HepG2 (cell line): ENCODE measurements around the gene WFDC12. TPM values are rescaled to one million over a fixed set of nuclear protein-coding genes. Genes with fewer than 3 reads are reported as not detected.

Experiments
- ATAC-seq: fragments of 200-7000 bp; cut with Tn5 transposase; 3 replicates; pipeline ENCODE4 v1.9.1; 2020; ENCODE audit warnings: mild to moderate bottlenecking, moderate library complexity
- BruUV-seq: library from RNA; stranded (reverse); fragments of 400-500 nt; replicated peaks from 2 replicates; lab custom pipeline; 2021; lab: Mats Ljungman, UMichigan
- CTCF ChIA-PET: fragments of 300-600 bp; formaldehyde crosslinking; extraction: SDS; loops from one replicate; lab custom pipeline; 2021; ENCODE audit warnings: low total read pairs, inconsistent platforms, low intra/inter-chr PET ratio; lab: Yijun Ruan, JAX
- POLR2A ChIA-PET: fragments of 350-600 bp; sonication (Branson Sonifier 250); formaldehyde crosslinking; loops from one replicate; lab custom pipeline; 2020; ENCODE audit warnings: antibody characterized with exemption, inconsistent platforms; lab: Yijun Ruan, JAX
- DNase-seq: peaks from one replicate; pipeline ENCODE4 v3.0.0-alpha.2; 2015; ENCODE audit warnings: low spot score
- FAIRE-seq: peaks from 3 replicates; lab custom pipeline; 2011; peaks lifted over from hg19 to GRCh38; lab: Jason Lieb, UNC
- H2AFZ ChIP-seq: one replicate; pipeline ENCODE4 v1.6.1; 2011; ENCODE audit warnings: low read length, inconsistent platforms
- H3K27ac ChIP-seq: fragments of 300-600 bp; 3 replicates; pipeline ENCODE4 v1.8.0; 2011; ENCODE audit warnings: mixed run types, mild to moderate bottlenecking, mixed read lengths, low read length, inconsistent platforms; ENCODE audit not compliant: insufficient read depth; ENCODE audit errors: extremely low read length
- H3K27me3 ChIP-seq, 2 experiments: fragments of 200-600 bp in 1 of 2; 2 replicates in 1 of 2; 3 replicates in 1 of 2; pipeline versions ENCODE4 v1.6.0 to v1.8.0; 2011; ENCODE audit warnings: low read length in 2 of 2, mild to moderate bottlenecking in 2 of 2, moderate library complexity in 2 of 2, inconsistent platforms in 1 of 2; ENCODE audit not compliant: insufficient read depth in 2 of 2, control insufficient read depth in 1 of 2
- H3K36me3 ChIP-seq, 2 experiments: fragments of 200-600 bp in 1 of 2; replicated peaks in 1 of 2; 2 replicates in 1 of 2; 3 replicates in 1 of 2; pipeline versions ENCODE4 v1.5.1 to v1.8.0; 2011; ENCODE audit warnings: low read length in 2 of 2, inconsistent platforms in 1 of 2; ENCODE audit not compliant: insufficient read depth in 2 of 2, control insufficient read depth in 1 of 2
- H3K4me1 ChIP-seq: 2 replicates; pipeline ENCODE4 v1.5.1; 2012; ENCODE audit warnings: low read length, inconsistent platforms; ENCODE audit not compliant: insufficient read depth
- H3K4me2 ChIP-seq: 2 replicates; pipeline ENCODE4 v1.6.0; 2011; ENCODE audit warnings: low read depth, low read length, inconsistent platforms
- H3K4me3 ChIP-seq, 3 experiments: fragments of 200-600 bp in 1 of 3; sonication (generic), shearing (Covaris generic) in 1 of 3; replicated peaks in 1 of 3; 2 replicates each; pipeline ENCODE4 v1.5.1; 2011 to 2016; ENCODE audit warnings: low read length in 3 of 3, inconsistent platforms in 2 of 3, low read depth in 2 of 3, mild to moderate bottlenecking in 2 of 3, control low read depth in 1 of 3, mixed read lengths in 1 of 3; ENCODE audit not compliant: insufficient read depth in 1 of 3
- H3K79me2 ChIP-seq: one replicate; pipeline ENCODE4 v1.6.1; 2011; ENCODE audit warnings: low read length, inconsistent platforms; ENCODE audit not compliant: insufficient read depth
- H3K9ac ChIP-seq: 2 replicates; pipeline ENCODE4 v1.6.0; 2011; ENCODE audit warnings: mild to moderate bottlenecking, low read depth, low read length, inconsistent platforms; ENCODE audit not compliant: insufficient read depth
- H3K9me3 ChIP-seq: 2 replicates; pipeline ENCODE4 v1.5.1; 2012; ENCODE audit warnings: mild to moderate bottlenecking, low read length
- H4K20me1 ChIP-seq: 2 replicates; pipeline ENCODE4 v1.6.0; 2011; ENCODE audit warnings: inconsistent platforms, mild to moderate bottlenecking, low read length, moderate library complexity; ENCODE audit not compliant: insufficient read depth
- ARID4A ChIP-seq: sonication (generic); formaldehyde crosslinking; IDR thresholded peaks from 2 replicates; pipeline ENCODE4 v1.5.0; 2020; ENCODE audit warnings: mild to moderate bottlenecking, missing genetic modification reagents, borderline replicate concordance
- EZH2 ChIP-seq: conservative IDR thresholded peaks from 2 replicates; pipeline ENCODE4 v1.6.1; 2012; ENCODE audit warnings: mild to moderate bottlenecking, low read depth, low read length, moderate library complexity
- FOSL1 ChIP-seq: sonication (generic); formaldehyde crosslinking; IDR thresholded peaks from 2 replicates; pipeline ENCODE4 v1.9.0; 2021; ENCODE audit warnings: missing genetic modification reagents, borderline replicate concordance
- IRF2 ChIP-seq: IDR thresholded peaks from 2 replicates; pipeline ENCODE4 v1.6.1; 2018; ENCODE audit warnings: missing genetic modification reagents, missing compliant biosample characterization
- MNT ChIP-seq: fragments of 450-650 bp; IDR thresholded peaks from 2 replicates; pipeline ENCODE4 v1.6.1; 2016
- NFE2L1 ChIP-seq: sonication (generic); formaldehyde crosslinking; IDR thresholded peaks from 2 replicates; pipeline ENCODE4 v1.4.0; 2020; ENCODE audit warnings: missing genetic modification reagents, mild to moderate bottlenecking, borderline replicate concordance
- REPIN1 ChIP-seq: sonication (generic); formaldehyde crosslinking; IDR thresholded peaks from 2 replicates; pipeline ENCODE4 v1.8.0; 2022; ENCODE audit warnings: missing genetic modification reagents, low read depth, mild to moderate bottlenecking, borderline replicate concordance
- RNF219 ChIP-seq: sonication (generic); formaldehyde crosslinking; IDR thresholded peaks from 2 replicates; pipeline ENCODE4 v1.5.0; 2020; ENCODE audit warnings: mild to moderate bottlenecking, missing genetic modification reagents
- SIN3B ChIP-seq: fragments of 150-350 bp; IDR thresholded peaks from 2 replicates; pipeline ENCODE4 v1.6.1; 2014; ENCODE audit warnings: low read length
- SIX1 ChIP-seq: sonication (generic); formaldehyde crosslinking; IDR thresholded peaks from 2 replicates; pipeline ENCODE4 v1.4.0; 2020; ENCODE audit warnings: missing genetic modification reagents, borderline replicate concordance
- TAF15 ChIP-seq: fragments of 200-400 bp; formaldehyde crosslinking; IDR thresholded peaks from one replicate; pipeline ENCODE4 v1.6.1; 2018; ENCODE audit warnings: mild to moderate bottlenecking, low read depth, low read length; ENCODE audit not compliant: poor library complexity, severe bottlenecking
- ZNF292 ChIP-seq: sonication (generic); formaldehyde crosslinking; IDR thresholded peaks from 2 replicates; pipeline ENCODE4 v1.8.1; 2022; ENCODE audit warnings: mild to moderate bottlenecking, low read depth, missing genetic modification reagents, borderline replicate concordance
- WGBS: methylation state at CpG from one replicate; pipeline ENCODE4 v1.1.6; 2017; ENCODE audit warnings: low lambda C conversion rate; 5-methylcytosine and 5-hydroxymethylcytosine counted together
- in situ Hi-C: cut with HindIII; loops from 2 replicates; pipeline ENCODE4 v1.10.0; 2017; ENCODE audit warnings: low pct_unique_long_range_greater_than_20kb; ENCODE audit not compliant: extremely low pct_ligation_motif_present
- intact Hi-C: fragments of 100-400 bp; cut with micrococcal nuclease; formaldehyde crosslinking; loops from one replicate; pipeline ENCODE4 v1.10.0; 2022; ENCODE audit not compliant: unreplicated experiment
- polyA plus RNA-seq, 8 experiments: library from polyadenylated mRNA; depleted of rRNA in 3 of 8; stranded (reverse) in 7 of 8; unstranded in 1 of 8; fragments of >200 nt; fragmentation: Illumina TruSeq in 4 of 8; extraction: Trizol in 4 of 8; gene quantifications; 2 replicates each; pipeline versions ENCODE4 v1.2.1 to v1.2.3, GENCODE V29; 2011 to 2016; ENCODE audit warnings: low read depth in 4 of 8, missing spikeins in 1 of 8, mixed read lengths in 1 of 8; ENCODE audit not compliant: insufficient read depth in 1 of 8
- total RNA-seq, 5 experiments: library from RNA; depleted of rRNA; stranded (reverse); fragments of >200 nt; fragmentation: Illumina TruSeq; extraction: Trizol; gene quantifications; 2 replicates each; pipeline ENCODE4 v1.2.3, GENCODE V29; 2016; ENCODE audit warnings: low read depth in 1 of 5

The WFDC12 gene
- total and polyA plus RNA-seq, 2 of the 13 experiments (the other 11 are each of a cell fraction or from before 2014, with no cell fraction given) = not detected

GRCh38 chr20:45103072-45103471 lies 21.2 kb downstream of the WFDC12 start (continued):
- no peak for TF ChIP-seq MNT

GRCh38 chr20:45101333-45101850 lies 22.9 kb downstream of the WFDC12 start:
- H4K20me1 ChIP-seq = no peaks in the 10 kb centered on the region
- in situ Hi-C loops (no loop called here), intact Hi-C loops (no loop called here)
- H3K4me3 ChIP-seq = peak overlapping the region in 2 of 3 experiments; percentile 55 to 69; a peak in 4 of 6 replicates
- H3K36me3 ChIP-seq = no peaks in the 10 kb centered on the region
- H3K27me3 ChIP-seq = peaks cover 1 to 38% of the 10 kb centered on the region in 2 experiments
- H3K27ac ChIP-seq = no peak overlapping the region
- H2AFZ ChIP-seq = no peak overlapping the region
- no peaks in the 10 kb centered on the region for H3K79me2 ChIP-seq
- no peaks in the 10 kb centered on the region for H3K9me3 ChIP-seq
- ChIA-PET POLR2A (no interaction called here), CTCF (no interaction called here)
- H3K4me2 ChIP-seq = peak overlapping the region; percentile 75
- BruUV-seq = no TSS peak
- FAIRE-seq (no peak), ATAC-seq (no peak; the same call in 2 of the 3 replicates), DNase-seq (no peak)
- H3K4me1 ChIP-seq = peaks cover 12% of the 10 kb centered on the region
- WGBS = 55% methylated on average over 5 of the region's 6 CpGs
- H3K9ac ChIP-seq = no peak overlapping the region; the same call in 1 of the 2 replicates
- TF ChIP-seq FOSL1 (CRISPR knock-in tag) (no peak), TAF15 (no peak), EZH2 (peak; percentile 86; the same call in 1 of the 2 replicates), ZNF292 (CRISPR knock-in tag) (no peak), MNT (peak; percentile 60; the same call in 1 of the 2 replicates), IRF2 (CRISPR knock-in tag) (no peak), REPIN1 (0 out of 2 replicates have a peak, but pooled peaks have one; percentile 28), ARID4A (CRISPR knock-in tag) (no peak), RNF219 (no peak), NFE2L1 (CRISPR knock-in tag) (no peak), SIN3B (no peak), SIX1 (CRISPR knock-in tag) (no peak)
